NCI-H128 (cell line): ENCODE measurements around the gene PLEKHG4B.

Source experiments
- DNase-seq: peaks from one replicate; lab custom pipeline; 2025; ENCODE audit not compliant: unreplicated experiment; lab: John Stamatoyannopoulos, UW

The PLEKHG4B gene

GRCh38 chr5:167982-168660 lies 76.2 kb downstream of the PLEKHG4B start:
- no peak for DNase-seq

- no peak for DNase-seq
Observed at GRCh38 chr5:169071-169727, 77.2 kb downstream of the PLEKHG4B start.

- no peak for DNase-seq
Observed at GRCh38 chr5:169728-170094, 77.7 kb downstream of the PLEKHG4B start.

- DNase-seq = no peak
Observed at GRCh38 chr5:170971-171800, 79.2 kb downstream of the PLEKHG4B start.

- no peak for DNase-seq
Observed at GRCh38 chr5:171801-172331, 79.9 kb downstream of the PLEKHG4B start.

GRCh38 chr5:172421-172820 lies 80.5 kb downstream of the PLEKHG4B start:
- no peak for DNase-seq

GRCh38 chr5:172841-173251 lies 80.9 kb downstream of the PLEKHG4B start:
- DNase-seq = no peak

- DNase-seq = no peak
Observed at GRCh38 chr5:173392-174290, 81.7 kb downstream of the PLEKHG4B start.

- DNase-seq = no peak
Observed at GRCh38 chr5:174291-174600, 82.3 kb downstream of the PLEKHG4B start.

- DNase-seq = no peak
Observed at GRCh38 chr5:174876-175465, 83.0 kb downstream of the PLEKHG4B start.

- DNase-seq = no peak
Observed at GRCh38 chr5:176296-176823, 84.4 kb downstream of the PLEKHG4B start.

- no peak for DNase-seq
Observed at GRCh38 chr5:178110-178509, 86.1 kb downstream of the PLEKHG4B start.

GRCh38 chr5:179401-179800 lies 87.4 kb downstream of the PLEKHG4B start:
- no peak for DNase-seq

GRCh38 chr5:180286-180918 lies 88.4 kb downstream of the PLEKHG4B start:
- DNase-seq = no peak

GRCh38 chr5:181160-181559 lies 89.2 kb downstream of the PLEKHG4B start:
- no peak for DNase-seq

GRCh38 chr5:181566-181965 lies 89.6 kb downstream of the PLEKHG4B start:
- no peak for DNase-seq

GRCh38 chr5:182126-182525 lies 90.2 kb downstream of the PLEKHG4B start:
- no peak for DNase-seq

- DNase-seq = no peak
Observed at GRCh38 chr5:184471-184870, 92.5 kb downstream of the PLEKHG4B start.

- no peak for DNase-seq
Observed at GRCh38 chr5:185095-186070, 93.4 kb downstream of the PLEKHG4B start.
